ENCODE data around the gene RAD51AP2.

DNA sequence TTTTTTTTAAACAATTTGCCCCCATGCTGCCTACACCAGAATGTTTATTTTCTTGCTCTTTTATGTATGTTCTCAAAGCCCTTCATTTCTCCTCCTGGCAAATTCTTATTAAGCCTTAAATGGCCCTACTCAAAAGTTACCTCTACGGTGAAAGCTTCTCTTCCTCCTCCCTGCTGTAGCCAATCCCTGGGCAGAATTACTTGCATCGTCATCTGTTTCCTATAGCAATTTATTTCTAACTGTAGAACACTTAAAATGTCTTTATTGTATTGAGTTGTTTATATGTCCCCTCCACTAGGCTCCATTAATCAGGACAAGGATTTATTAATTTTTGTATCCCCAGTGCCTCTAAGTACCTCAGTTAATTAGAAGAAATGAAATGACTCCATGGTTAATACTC lies 2.5 kb upstream of the RAD51AP2 start:
- TF ChIP-seq, protein P1, sequence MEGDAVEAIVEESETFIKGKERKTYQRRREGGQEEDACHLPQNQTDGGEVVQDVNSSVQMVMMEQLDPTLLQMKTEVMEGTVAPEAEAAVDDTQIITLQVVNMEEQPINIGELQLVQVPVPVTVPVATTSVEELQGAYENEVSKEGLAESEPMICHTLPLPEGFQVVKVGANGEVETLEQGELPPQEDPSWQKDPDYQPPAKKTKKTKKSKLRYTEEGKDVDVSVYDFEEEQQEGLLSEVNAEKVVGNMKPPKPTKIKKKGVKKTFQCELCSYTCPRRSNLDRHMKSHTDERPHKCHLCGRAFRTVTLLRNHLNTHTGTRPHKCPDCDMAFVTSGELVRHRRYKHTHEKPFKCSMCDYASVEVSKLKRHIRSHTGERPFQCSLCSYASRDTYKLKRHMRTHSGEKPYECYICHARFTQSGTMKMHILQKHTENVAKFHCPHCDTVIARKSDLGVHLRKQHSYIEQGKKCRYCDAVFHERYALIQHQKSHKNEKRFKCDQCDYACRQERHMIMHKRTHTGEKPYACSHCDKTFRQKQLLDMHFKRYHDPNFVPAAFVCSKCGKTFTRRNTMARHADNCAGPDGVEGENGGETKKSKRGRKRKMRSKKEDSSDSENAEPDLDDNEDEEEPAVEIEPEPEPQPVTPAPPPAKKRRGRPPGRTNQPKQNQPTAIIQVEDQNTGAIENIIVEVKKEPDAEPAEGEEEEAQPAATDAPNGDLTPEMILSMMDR (conservative IDR thresholded peaks at IDR 0.05 in 1 of 2, IDR thresholded peaks at IDR 0.05 in 1 of 2; ENCODE audit: low read depth in 1 of 2, low read length in 2 of 2), result no peak
- TF ChIP-seq EZH2 (IDR thresholded peaks at IDR 0.05; ENCODE audit: low read length, missing control alignments), result no peak
